Hepatocyte (in vitro differentiated cells): ENCODE results near the gene CCDC188. TPM values are rescaled to one million over a fixed set of nuclear protein-coding genes. Genes with fewer than 3 reads are reported as not detected.

Experiments used
- DNase-seq: peaks from one replicate; pipeline ENCODE4 v3.0.0-alpha.2; 2016; ENCODE audit warnings: low spot score
- H2AFZ ChIP-seq: fragments of 200-600 bp; sonication (generic); 2 replicates; pipeline ENCODE4 v1.6.0; 2016; ENCODE audit warnings: antibody characterized with exemption, mild to moderate bottlenecking
- H3K27ac ChIP-seq: fragments of 200-600 bp; sonication (generic); 2 replicates; pipeline ENCODE4 v1.5.1; 2016; ENCODE audit warnings: mild to moderate bottlenecking
- H3K27me3 ChIP-seq: fragments of 200-600 bp; sonication (generic); 2 replicates; pipeline ENCODE4 v1.6.1; 2016
- H3K36me3 ChIP-seq: fragments of 200-600 bp; sonication (generic); replicated peaks from 2 replicates; pipeline ENCODE4 v1.5.1; 2016; ENCODE audit warnings: low read depth; ENCODE audit not compliant: insufficient read depth
- H3K4me1 ChIP-seq: fragments of 200-600 bp; sonication (generic); 2 replicates; pipeline ENCODE4 v1.5.1; 2016; ENCODE audit warnings: mild to moderate bottlenecking, moderate library complexity; ENCODE audit not compliant: insufficient read depth
- H3K4me2 ChIP-seq: fragments of 200-600 bp; sonication (generic); 2 replicates; pipeline ENCODE4 v1.6.0; 2016
- H3K4me3 ChIP-seq: fragments of 200-600 bp; sonication (generic); 2 replicates; pipeline ENCODE4 v1.5.1; 2016; ENCODE audit warnings: mild to moderate bottlenecking
- H3K79me2 ChIP-seq: fragments of 200-600 bp; sonication (generic); 2 replicates; pipeline ENCODE4 v1.6.0; 2017; ENCODE audit warnings: mild to moderate bottlenecking
- H3K9me2 ChIP-seq: fragments of 200-600 bp; sonication (generic); replicated peaks from 2 replicates; pipeline ENCODE4 v1.6.0; 2017; ENCODE audit warnings: mild to moderate bottlenecking; ENCODE audit not compliant: insufficient read depth
- H3K9me3 ChIP-seq: fragments of 200-600 bp; sonication (generic); 2 replicates; pipeline ENCODE4 v1.5.1; 2016; ENCODE audit warnings: low read depth, mild to moderate bottlenecking
- H4K20me1 ChIP-seq: fragments of 200-600 bp; sonication (generic); 2 replicates; pipeline ENCODE4 v1.6.0; 2016; ENCODE audit warnings: mild to moderate bottlenecking; ENCODE audit not compliant: insufficient read depth, poor library complexity, severe bottlenecking
- EZH2 ChIP-seq: fragments of 200-600 bp; sonication (generic); IDR thresholded peaks from 2 replicates; pipeline ENCODE4 v1.6.1; 2016; ENCODE audit warnings: antibody characterized with exemption, mild to moderate bottlenecking, borderline replicate concordance
- EZH2phosphoT487 ChIP-seq: fragments of 200-600 bp; sonication (generic); IDR thresholded peaks from one replicate; pipeline ENCODE4 v1.6.1; 2018; ENCODE audit warnings: antibody characterized with exemption, mild to moderate bottlenecking, low read depth, moderate library complexity; ENCODE audit not compliant: unreplicated experiment, severe bottlenecking
- WGBS: methylation state at CpG from one replicate; pipeline ENCODE4 v1.1.6; 2016; ENCODE audit warnings: low lambda C conversion rate; ENCODE audit errors: missing lambda C conversion rate; 5-methylcytosine and 5-hydroxymethylcytosine counted together
- polyA plus RNA-seq: library from polyadenylated mRNA; unstranded; fragments of >200 nt; fragmentation: Nextera tagmentation; extraction: Ambion mirVana; gene quantifications from 2 replicates; pipeline ENCODE4 v1.2.1, GENCODE V29; 2016
- total RNA-seq: library from RNA; depleted of rRNA; stranded (reverse); fragments of >200 nt; gene quantifications from 2 replicates; pipeline ENCODE4 v1.2.3, GENCODE V29; 2014
- TF ChIP-seq, protein P1 (sequence below): fragments of 200-600 bp; sonication (generic); IDR thresholded peaks from 2 replicates; pipeline ENCODE4 v1.5.1; 2016; ENCODE audit warnings: antibody characterized with exemption, mild to moderate bottlenecking; ENCODE audit not compliant: poor library complexity

Gene CCDC188
- total and polyA plus RNA-seq, 2 experiments from 2014 or later = not detected

DNA sequence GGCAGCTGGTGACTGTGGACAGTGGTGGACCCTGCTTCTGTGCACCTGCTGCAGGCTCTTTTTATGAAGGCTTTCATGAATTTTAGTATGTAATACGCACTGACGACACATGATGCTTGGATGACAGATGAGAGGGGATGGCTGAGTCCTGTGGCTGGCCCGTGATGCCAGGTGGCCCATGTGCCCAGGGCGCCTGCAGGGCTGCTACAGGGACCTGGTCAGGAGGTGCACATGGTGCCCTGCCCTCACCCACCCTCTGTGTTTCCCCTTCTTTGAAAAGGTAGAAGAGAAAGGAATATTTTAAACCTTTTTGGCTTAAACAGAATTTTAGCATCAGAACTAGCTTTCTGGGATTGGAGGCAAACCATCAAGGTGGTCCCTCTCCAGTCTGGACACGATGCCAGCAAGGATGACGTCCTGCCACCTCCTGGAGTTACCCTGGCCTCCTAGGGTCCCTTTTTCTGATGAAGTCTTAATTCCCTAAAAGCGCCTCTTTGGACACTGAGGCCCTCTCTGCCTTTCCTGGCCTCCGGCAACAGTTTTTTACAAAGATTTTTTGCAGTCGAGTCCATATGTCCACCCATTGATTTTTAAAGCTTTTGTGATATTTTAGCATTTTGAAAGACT is 40.4 kb downstream of the CCDC188 start:
- H3K36me3 ChIP-seq = no peaks in the 10 kb centered on the region

DNA sequence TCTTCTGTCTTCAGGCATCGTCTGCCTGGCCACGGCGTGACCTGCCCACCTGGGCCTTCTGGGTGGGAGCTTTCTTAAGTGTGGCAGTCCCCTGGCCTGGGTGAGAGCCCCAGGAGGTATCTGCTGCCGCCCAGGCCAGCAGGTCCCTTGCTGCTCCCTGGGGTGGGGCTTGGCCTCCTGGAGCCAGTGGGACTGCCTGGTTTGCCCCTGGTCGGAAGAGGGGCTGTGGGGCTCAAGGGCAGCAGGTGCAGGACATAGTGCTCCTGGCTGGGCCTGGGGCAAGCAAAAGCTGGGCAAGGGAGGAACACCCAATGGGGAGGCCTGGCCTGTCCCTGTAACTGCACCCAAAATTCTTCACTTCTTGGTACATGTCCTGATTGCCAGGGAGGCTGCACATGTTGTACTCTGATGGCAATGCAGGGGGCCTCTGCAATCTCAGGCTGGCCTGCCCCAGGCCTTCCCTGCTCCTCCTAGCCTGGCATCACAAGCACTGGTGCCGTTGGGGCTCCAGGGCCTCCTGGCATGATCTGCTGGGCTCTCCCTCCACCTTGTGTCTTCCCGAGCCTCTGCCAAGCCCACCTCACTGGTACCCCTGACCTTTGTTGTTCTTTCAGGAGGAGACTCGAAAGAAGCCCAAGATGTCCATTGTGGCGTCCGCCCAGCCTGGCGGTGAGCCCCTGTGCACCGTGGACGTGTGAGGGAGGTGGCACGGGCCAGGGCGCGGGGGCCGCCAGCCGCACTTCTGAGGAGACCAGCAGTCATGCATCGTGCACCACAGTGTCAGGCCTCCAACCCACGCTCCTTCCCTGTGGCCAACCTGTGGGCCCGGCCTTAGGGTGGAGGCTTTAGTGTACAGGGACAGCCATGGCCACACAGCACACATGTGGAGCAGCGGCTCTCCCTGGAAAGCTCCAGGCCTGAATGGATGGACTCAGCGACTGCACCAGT is 41.2 kb downstream of the CCDC188 start:
- no peaks in the 10 kb centered on the region for H3K4me1 ChIP-seq
- H3K79me2 ChIP-seq = no peaks in the 10 kb centered on the region
- no peaks in the 10 kb centered on the region for H4K20me1 ChIP-seq
- no peak overlapping the region for H2AFZ ChIP-seq
- DNase-seq = no peak
- no peak overlapping the region for H3K27ac ChIP-seq
- H3K9me3 ChIP-seq = no peaks in the 10 kb centered on the region
- H3K4me2 ChIP-seq = no peak overlapping the region
- no peaks in the 10 kb centered on the region for H3K36me3 ChIP-seq
- H3K27me3 ChIP-seq = no peaks in the 10 kb centered on the region
- WGBS = 93% methylated on average over 23 of the region's 23 CpGs
- TF ChIP-seq, protein P1, sequence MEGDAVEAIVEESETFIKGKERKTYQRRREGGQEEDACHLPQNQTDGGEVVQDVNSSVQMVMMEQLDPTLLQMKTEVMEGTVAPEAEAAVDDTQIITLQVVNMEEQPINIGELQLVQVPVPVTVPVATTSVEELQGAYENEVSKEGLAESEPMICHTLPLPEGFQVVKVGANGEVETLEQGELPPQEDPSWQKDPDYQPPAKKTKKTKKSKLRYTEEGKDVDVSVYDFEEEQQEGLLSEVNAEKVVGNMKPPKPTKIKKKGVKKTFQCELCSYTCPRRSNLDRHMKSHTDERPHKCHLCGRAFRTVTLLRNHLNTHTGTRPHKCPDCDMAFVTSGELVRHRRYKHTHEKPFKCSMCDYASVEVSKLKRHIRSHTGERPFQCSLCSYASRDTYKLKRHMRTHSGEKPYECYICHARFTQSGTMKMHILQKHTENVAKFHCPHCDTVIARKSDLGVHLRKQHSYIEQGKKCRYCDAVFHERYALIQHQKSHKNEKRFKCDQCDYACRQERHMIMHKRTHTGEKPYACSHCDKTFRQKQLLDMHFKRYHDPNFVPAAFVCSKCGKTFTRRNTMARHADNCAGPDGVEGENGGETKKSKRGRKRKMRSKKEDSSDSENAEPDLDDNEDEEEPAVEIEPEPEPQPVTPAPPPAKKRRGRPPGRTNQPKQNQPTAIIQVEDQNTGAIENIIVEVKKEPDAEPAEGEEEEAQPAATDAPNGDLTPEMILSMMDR = no peak
- no peak overlapping the region for H3K4me3 ChIP-seq
- H3K9me2 ChIP-seq = no peaks in the 10 kb centered on the region

More for the DNA sequence above, 40.4 kb downstream of the CCDC188 start:
- no peaks in the 10 kb centered on the region for H3K4me1 ChIP-seq
- no peaks in the 10 kb centered on the region for H3K9me2 ChIP-seq
- H3K4me2 ChIP-seq = no peak overlapping the region
- 94% methylated on average over 9 of the region's 9 CpGs for WGBS
- H2AFZ ChIP-seq = no peak overlapping the region
- no peak overlapping the region for H3K27ac ChIP-seq
- no peaks in the 10 kb centered on the region for H3K27me3 ChIP-seq
- DNase-seq = no peak
- H3K9me3 ChIP-seq = no peaks in the 10 kb centered on the region
- peaks cover 8% of the 10 kb centered on the region for H3K79me2 ChIP-seq
- TF ChIP-seq EZH2phosphoT487 = no peak
- TF ChIP-seq EZH2 = no peak
- TF ChIP-seq, protein P1 = no peak
- no peak overlapping the region for H3K4me3 ChIP-seq
- H4K20me1 ChIP-seq = no peaks in the 10 kb centered on the region

DNA sequence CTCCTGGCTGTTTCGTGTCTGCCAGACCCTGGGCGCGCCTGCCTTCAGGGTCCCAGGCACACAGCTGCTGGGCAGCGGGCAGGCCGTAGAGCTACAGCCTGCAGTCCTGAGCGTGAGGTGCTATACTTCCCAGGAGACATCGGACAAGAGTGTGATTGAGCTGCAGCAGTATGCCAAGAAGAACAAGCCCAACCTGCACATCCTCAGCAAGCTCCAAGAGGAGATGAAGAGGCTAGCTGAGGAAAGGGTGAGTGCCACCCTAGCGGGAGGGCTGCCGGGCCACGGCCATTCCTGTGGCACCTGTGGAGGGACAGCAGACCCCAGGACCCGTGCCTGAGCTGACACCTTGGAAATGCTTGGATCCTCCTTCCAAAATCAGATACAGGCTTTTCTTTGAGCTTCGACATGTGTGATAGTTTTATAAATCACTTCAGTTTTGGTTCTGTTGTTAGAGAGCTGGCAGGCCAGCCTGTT is 42.1 kb downstream of the CCDC188 start:
- H3K4me1 ChIP-seq = no peaks in the 10 kb centered on the region
- no peaks in the 10 kb centered on the region for H3K27me3 ChIP-seq
- 92% methylated on average over 12 of the region's 12 CpGs for WGBS
- DNase-seq = no peak
- H3K9me2 ChIP-seq = no peaks in the 10 kb centered on the region
- H4K20me1 ChIP-seq = no peaks in the 10 kb centered on the region
- no peak overlapping the region for H3K4me2 ChIP-seq
- no peak overlapping the region for H2AFZ ChIP-seq
- H3K36me3 ChIP-seq = no peaks in the 10 kb centered on the region
- no peaks in the 10 kb centered on the region for H3K9me3 ChIP-seq
- no peak for TF ChIP-seq EZH2
- TF ChIP-seq, protein P1 = no peak
- no peak for TF ChIP-seq EZH2phosphoT487
- H3K4me3 ChIP-seq = no peak overlapping the region
- no peak overlapping the region for H3K27ac ChIP-seq
- H3K79me2 ChIP-seq = no peaks in the 10 kb centered on the region
